ENCODE measurements around the gene SNX8. TPM values are rescaled to one million over a fixed set of nuclear protein-coding genes. Genes with fewer than 3 reads are reported as not detected.

Gene SNX8
- total RNA-seq, 1 experiment from 2014 or later: 139 TPM

- Histone ChIP-seq H3K27ac (ENCODE audit: low read length) (peak overlapping the region; percentile 44), H3K27me3 (ENCODE audit: control insufficient read depth, insufficient read depth, low read length) (no peaks in the 10 kb centered on the region), H3K4me1 (ENCODE audit: control insufficient read depth, insufficient read depth, low read length) (peaks cover 20% of the 10 kb centered on the region), H3K9me3 (ENCODE audit: control insufficient read depth, insufficient read depth, low read depth, low read length) (no peaks in the 10 kb centered on the region), H3K36me3 (ENCODE audit: control insufficient read depth, insufficient read depth, low read length) (peaks cover 32% of the 10 kb centered on the region), H3K4me3 (ENCODE audit: low read depth in 2 of 2, low read length in 2 of 2) (peak overlapping the region in 1 of 2 experiments; percentile 98; a peak in 3 of 4 replicates)
- in situ Hi-C loops (cut with HindIII; ENCODE audit: low pct_unique_long_range_greater_than_20kb, low sequenced_read_pairs): no loop called here
- no peak for DNase-seq (ENCODE audit: low read depth, low spot score)
- no TSS peak for BruUV-seq (replicated peaks)
- TF ChIP-seq CTCF (IDR thresholded peaks at IDR 0.05) (no peak), SIN3A (IDR thresholded peaks at IDR 0.05; ENCODE audit: borderline replicate concordance, insufficient read depth, low read depth, low read length) (no peak), TCF7L2 (IDR thresholded peaks at IDR 0.05; ENCODE audit: low read depth, low read length) (no peak), REST (IDR thresholded peaks at IDR 0.05; ENCODE audit: insufficient read depth in 1 of 2, low read depth in 2 of 2, low read length in 1 of 2) (no peak), POLR2AphosphoS5 (IDR thresholded peaks at IDR 0.05; ENCODE audit: low read depth, low read length) (no peak)
- intact Hi-C loops (cut with micrococcal nuclease; ENCODE audit: unreplicated experiment): no loop called here
- ATAC-seq: no peak
- POLR2A ChIA-PET: interaction anchor here (0.7 kb wide), 1 partner anchor 396 kb away, joined by 3 read pairs; no protein-coding TSS in a partner anchor
- CTCF ChIA-PET: interaction anchor here (0.6 kb wide), 1 partner anchor 693 kb away, joined by 3 read pairs; no protein-coding TSS in a partner anchor
Observed at GRCh38 chr7:2357571-2357970, 43.3 kb upstream of the SNX8 start.

- H3K9me3 ChIP-seq (ENCODE audit: control insufficient read depth, insufficient read depth, low read depth, low read length): no peaks in the 10 kb centered on the region
- BruUV-seq (replicated peaks): no TSS peak
- DNase-seq (ENCODE audit: low read depth, low spot score) (no peak), ATAC-seq (no peak)
- H3K36me3 ChIP-seq (ENCODE audit: control insufficient read depth, insufficient read depth, low read length): peaks cover 28% of the 10 kb centered on the region
- POLR2A ChIA-PET: interaction anchor here (0.7 kb wide), 1 partner anchor 397 kb away, joined by 3 read pairs; no protein-coding TSS in a partner anchor
- CTCF ChIA-PET: interaction anchor here (0.6 kb wide), 1 partner anchor 693 kb away, joined by 3 read pairs; no protein-coding TSS in a partner anchor
- in situ Hi-C loops (cut with HindIII; ENCODE audit: low pct_unique_long_range_greater_than_20kb, low sequenced_read_pairs): no loop called here
- peaks cover 20% of the 10 kb centered on the region for H3K4me1 ChIP-seq (ENCODE audit: control insufficient read depth, insufficient read depth, low read length)
- no peak for TF ChIP-seq SIN3A (IDR thresholded peaks at IDR 0.05; ENCODE audit: borderline replicate concordance, insufficient read depth, low read depth, low read length)
- TF ChIP-seq TCF7L2 (IDR thresholded peaks at IDR 0.05; ENCODE audit: low read depth, low read length): no peak
- no peak for TF ChIP-seq REST (IDR thresholded peaks at IDR 0.05; ENCODE audit: insufficient read depth in 1 of 2, low read depth in 2 of 2, low read length in 1 of 2)
- no peak for TF ChIP-seq POLR2AphosphoS5 (IDR thresholded peaks at IDR 0.05; ENCODE audit: low read depth, low read length)
- TF ChIP-seq CTCF (IDR thresholded peaks at IDR 0.05): no peak
- intact Hi-C loops (cut with micrococcal nuclease; ENCODE audit: unreplicated experiment): no loop called here
- peak overlapping the region; percentile 64 to 98 for H3K4me3 ChIP-seq (ENCODE audit: low read depth in 2 of 2, low read length in 2 of 2)
- no peaks in the 10 kb centered on the region for H3K27me3 ChIP-seq (ENCODE audit: control insufficient read depth, insufficient read depth, low read length)
- H3K27ac ChIP-seq (ENCODE audit: low read length): peak overlapping the region; percentile 44
Observed at GRCh38 chr7:2357165-2357564, 42.9 kb upstream of the SNX8 start.
